CD4-positive, alpha-beta memory T cell (primary cell): ENCODE measurements around the gene NTN1. TPM values are rescaled to one million over a fixed set of nuclear protein-coding genes. Genes with fewer than 3 reads are reported as not detected.
"Not testable (repeated sequence)": the region's sequence is repeated elsewhere in the genome, so short reads cannot be mapped to it uniquely, and the experiment has no call there.

Experiments used
- CTCF ChIA-PET: fragments of 350-600 bp; sonication (Branson Sonifier 250); formaldehyde crosslinking; loops from one replicate; lab custom pipeline; 2021; ENCODE audit warnings: inconsistent platforms; ENCODE audit not compliant: partially characterized antibody; lab: Charles Lee
- POLR2A ChIA-PET: fragments of 350-600 bp; sonication (Branson Sonifier 250); formaldehyde crosslinking; loops from one replicate; lab custom pipeline; 2021; ENCODE audit not compliant: partially characterized antibody; lab: Charles Lee
- DNase-seq, 5 donors: peaks; one replicate each; pipeline versions ENCODE4 v3.0.0 to v3.0.0-alpha.2; 2020 to 2022; ENCODE audit warnings: mixed read lengths in 1 of 5
- H3K27ac ChIP-seq: one replicate; pipeline ENCODE4 v1.7.0; 2013; ENCODE audit warnings: low read depth, low read length
- H3K27me3 ChIP-seq: 2 replicates; pipeline ENCODE4 v1.7.0; 2013; ENCODE audit warnings: mild to moderate bottlenecking, low read length, moderate library complexity; ENCODE audit not compliant: insufficient read depth
- H3K36me3 ChIP-seq: 2 replicates; pipeline ENCODE4 v1.7.0; 2013; ENCODE audit warnings: mild to moderate bottlenecking, low read length, moderate library complexity; ENCODE audit not compliant: insufficient read depth
- H3K4me1 ChIP-seq: 2 replicates; pipeline ENCODE4 v1.7.0; 2013; ENCODE audit warnings: mild to moderate bottlenecking, low read length, moderate library complexity; ENCODE audit not compliant: insufficient read depth
- H3K4me3 ChIP-seq, 2 donors: one replicate each; pipeline ENCODE4 v1.7.0; 2013; ENCODE audit warnings: low read length in 2 of 2, mild to moderate bottlenecking in 1 of 2
- H3K9me3 ChIP-seq, 2 donors: one replicate each; pipeline ENCODE4 v1.7.0; 2013; ENCODE audit warnings: low read length in 2 of 2, control low read depth in 1 of 2; ENCODE audit not compliant: control insufficient read depth in 1 of 2
- H3K27ac Mint-ChIP-seq, 7 donors: one replicate each; pipeline ENCODE4 v1.8.0; 2020 to 2021; ENCODE audit warnings: mixed read lengths in 7 of 7, mild to moderate bottlenecking in 6 of 7, inconsistent platforms in 3 of 7, moderate library complexity in 3 of 7
- H3K27me3 Mint-ChIP-seq, 2 donors: one replicate each; pipeline ENCODE4 v1.8.0; 2020 to 2021; ENCODE audit warnings: mixed read lengths in 2 of 2
- H3K36me3 Mint-ChIP-seq, 2 donors: one replicate each; pipeline ENCODE4 v1.8.0; 2020 to 2021; ENCODE audit warnings: mixed read lengths in 2 of 2, inconsistent platforms in 1 of 2, mild to moderate bottlenecking in 1 of 2
- H3K4me1 Mint-ChIP-seq, 4 donors: one replicate each; pipeline ENCODE4 v1.8.0; 2020 to 2021; ENCODE audit warnings: mixed read lengths in 4 of 4, mild to moderate bottlenecking in 1 of 4
- H3K4me3 Mint-ChIP-seq, 8 donors: one replicate each; pipeline ENCODE4 v1.8.0; 2020 to 2021; ENCODE audit warnings: mixed read lengths in 8 of 8, mild to moderate bottlenecking in 7 of 8, moderate library complexity in 6 of 8, inconsistent platforms in 3 of 8
- H3K9me3 Mint-ChIP-seq, 8 donors: one replicate each; pipeline ENCODE4 v1.8.0; 2020 to 2021; ENCODE audit warnings: mixed read lengths in 8 of 8, mild to moderate bottlenecking in 5 of 8, inconsistent platforms in 3 of 8, moderate library complexity in 1 of 8
- intact Hi-C: fragments of 100-400 bp; cut with micrococcal nuclease; formaldehyde crosslinking; loops from one replicate; pipeline ENCODE4 v1.15.1; 2023
- polyA plus RNA-seq, 2 donors: library from polyadenylated mRNA; unstranded; fragments of 300-500 nt; fragmentation: Illumina TruSeq; gene quantifications; one replicate each; pipeline ENCODE4 v1.2.3, GENCODE V29; 2021
- total RNA-seq, 2 experiments: library from RNA; stranded (reverse); gene quantifications; one replicate each; pipeline ENCODE4 v1.2.3, GENCODE V29; 2021

Gene NTN1
- total and polyA plus RNA-seq, 4 experiments from 2014 or later: 0.02 TPM; not detected in 3

DNA sequence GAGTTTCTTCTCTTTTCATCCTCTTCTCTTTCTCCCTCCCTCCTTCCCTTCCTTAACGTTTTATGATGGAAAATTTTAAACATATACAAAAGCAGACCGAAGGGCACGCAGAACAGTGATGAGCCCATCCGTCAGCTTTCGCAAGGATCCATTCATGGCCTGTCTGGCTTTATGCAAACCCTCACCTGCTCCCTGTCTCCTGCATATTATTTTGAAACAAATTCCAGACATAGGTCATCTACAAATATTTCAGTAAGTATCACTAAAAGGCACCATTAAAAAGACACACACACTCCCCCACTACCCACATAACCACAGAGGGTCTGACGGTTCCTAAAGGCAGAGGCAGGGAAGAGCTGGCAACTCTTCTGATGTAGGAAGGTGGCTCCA lies 235.0 kb downstream of the NTN1 start:
- CTCF ChIA-PET: interaction anchor here (1.2 kb wide), 1 partner anchor 35 kb away, joined by 4 read pairs; no protein-coding TSS in a partner anchor

DNA sequence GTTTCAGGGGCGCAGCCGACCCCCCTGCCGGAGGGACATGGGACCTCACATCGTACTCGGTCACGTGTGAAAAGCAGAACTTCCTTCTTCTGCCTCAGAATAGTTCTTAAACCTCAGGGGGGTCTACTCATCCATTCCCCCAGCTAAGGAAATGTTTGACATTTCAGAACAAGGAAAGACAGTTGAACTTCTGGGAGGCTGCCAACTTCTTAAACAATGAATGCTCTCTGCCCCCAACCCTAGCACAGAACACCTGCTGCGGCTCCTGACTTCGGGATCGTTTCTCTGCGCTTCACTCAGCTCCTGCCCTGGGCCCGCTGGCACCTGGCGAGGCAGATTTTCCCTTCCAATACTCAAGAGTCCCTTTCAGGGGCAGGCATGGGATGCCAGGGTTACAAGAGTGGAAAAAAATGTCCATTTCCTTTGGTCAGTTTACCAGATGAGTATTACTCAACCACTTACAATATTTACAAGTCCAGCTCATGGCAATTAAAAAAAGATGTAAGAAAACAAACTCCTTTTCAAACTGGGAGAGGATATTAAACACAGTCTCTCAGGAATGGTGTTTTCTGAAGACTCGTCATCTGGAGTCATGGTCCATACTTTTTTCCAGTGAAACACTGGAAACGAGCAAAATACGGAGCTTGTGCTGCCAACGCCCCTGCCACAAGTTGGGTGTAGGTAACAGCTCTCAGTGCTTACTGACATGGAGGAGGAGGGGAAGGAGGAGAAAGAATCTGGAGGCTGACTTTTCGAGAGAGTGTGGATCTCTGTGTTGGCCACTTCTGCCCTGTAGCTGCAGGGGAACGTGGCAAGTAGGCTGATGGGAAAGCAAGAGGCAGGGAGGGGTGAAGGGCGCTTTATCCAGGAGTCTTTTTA lies 235.7 kb downstream of the NTN1 start:
- peaks cover 0 to 6% of the 10 kb centered on the region in 2 donors for H3K36me3 Mint-ChIP-seq
- H3K27me3 Mint-ChIP-seq: no peaks in the 10 kb centered on the region
- H3K27me3 ChIP-seq: no peaks in the 10 kb centered on the region
- DNase-seq: no peak
- no peaks in the 10 kb centered on the region for H3K9me3 ChIP-seq
- H3K27ac Mint-ChIP-seq: peak overlapping the region in 1 of 7 donors; percentile 51
- ChIA-PET POLR2A (no interaction called here), CTCF (interaction anchor here (0.5 to 1.2 kb wide), 2 partner anchors 34 to 298 kb away, joined by 3 to 4 read pairs; no protein-coding TSS in a partner anchor)
- no peak overlapping the region for H3K4me3 ChIP-seq
- H3K9me3 Mint-ChIP-seq: no peaks in the 10 kb centered on the region
- no peak overlapping the region for H3K4me3 Mint-ChIP-seq
- H3K4me1 Mint-ChIP-seq: peaks cover 16 to 24% (median 21%) of the 10 kb centered on the region in 4 donors
- intact Hi-C loops: no loop called here
- no peaks in the 10 kb centered on the region for H3K36me3 ChIP-seq
- no peak overlapping the region for H3K27ac ChIP-seq
- H3K4me1 ChIP-seq: peaks cover 14% of the 10 kb centered on the region

More for the DNA sequence above, 235.0 kb downstream of the NTN1 start:
- peak overlapping the region in 1 of 7 donors; percentile 12 for H3K27ac Mint-ChIP-seq
- H3K27me3 Mint-ChIP-seq: no peaks in the 10 kb centered on the region
- peaks cover 16 to 24% (median 21%) of the 10 kb centered on the region in 4 donors for H3K4me1 Mint-ChIP-seq
- no peaks in the 10 kb centered on the region for H3K9me3 Mint-ChIP-seq
- DNase-seq: no peak
- no peaks in the 10 kb centered on the region for H3K36me3 ChIP-seq
- H3K4me3 ChIP-seq: no peak overlapping the region
- intact Hi-C loops: no loop called here
- POLR2A ChIA-PET: no interaction called here
- peaks cover 0 to 6% of the 10 kb centered on the region in 2 donors for H3K36me3 Mint-ChIP-seq
- H3K27me3 ChIP-seq: no peaks in the 10 kb centered on the region
- H3K4me3 Mint-ChIP-seq: no peak overlapping the region
- no peaks in the 10 kb centered on the region for H3K9me3 ChIP-seq
- no peak overlapping the region for H3K27ac ChIP-seq
- peaks cover 14% of the 10 kb centered on the region for H3K4me1 ChIP-seq

DNA sequence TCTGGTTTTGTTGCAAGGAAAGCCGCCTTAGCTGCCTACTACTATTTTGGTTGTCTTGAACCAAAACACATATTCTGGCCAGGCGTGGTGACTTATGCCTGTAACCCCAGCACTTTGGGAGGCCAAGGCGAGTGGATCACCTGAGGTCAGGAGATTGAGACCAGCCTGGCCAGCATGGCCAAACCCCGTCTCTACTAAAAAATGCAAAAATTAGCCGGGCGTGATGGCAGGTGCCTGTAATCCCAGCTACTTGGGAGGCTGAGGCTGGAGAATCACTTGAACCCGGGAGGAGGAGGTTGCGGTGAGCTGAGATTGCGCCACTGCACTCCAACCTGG lies 236.3 kb downstream of the NTN1 start:
- H3K27ac Mint-ChIP-seq, H3K27me3 ChIP-seq, H3K27ac ChIP-seq, H3K9me3 Mint-ChIP-seq, H3K4me3 ChIP-seq, H3K36me3 ChIP-seq, DNase-seq, intact Hi-C loops, H3K36me3 Mint-ChIP-seq, H3K27me3 Mint-ChIP-seq, H3K9me3 ChIP-seq, POLR2A ChIA-PET, H3K4me3 Mint-ChIP-seq: not testable (repeated sequence)
- CTCF ChIA-PET: interaction anchor here (0.5 to 1.2 kb wide), 2 partner anchors 33 to 297 kb away, joined by 3 to 4 read pairs; no protein-coding TSS in a partner anchor
- H3K4me1 ChIP-seq: peaks cover 13% of the 10 kb centered on the region
- H3K4me1 Mint-ChIP-seq: peaks cover 15 to 21% (median 18%) of the 10 kb centered on the region in 4 donors

DNA sequence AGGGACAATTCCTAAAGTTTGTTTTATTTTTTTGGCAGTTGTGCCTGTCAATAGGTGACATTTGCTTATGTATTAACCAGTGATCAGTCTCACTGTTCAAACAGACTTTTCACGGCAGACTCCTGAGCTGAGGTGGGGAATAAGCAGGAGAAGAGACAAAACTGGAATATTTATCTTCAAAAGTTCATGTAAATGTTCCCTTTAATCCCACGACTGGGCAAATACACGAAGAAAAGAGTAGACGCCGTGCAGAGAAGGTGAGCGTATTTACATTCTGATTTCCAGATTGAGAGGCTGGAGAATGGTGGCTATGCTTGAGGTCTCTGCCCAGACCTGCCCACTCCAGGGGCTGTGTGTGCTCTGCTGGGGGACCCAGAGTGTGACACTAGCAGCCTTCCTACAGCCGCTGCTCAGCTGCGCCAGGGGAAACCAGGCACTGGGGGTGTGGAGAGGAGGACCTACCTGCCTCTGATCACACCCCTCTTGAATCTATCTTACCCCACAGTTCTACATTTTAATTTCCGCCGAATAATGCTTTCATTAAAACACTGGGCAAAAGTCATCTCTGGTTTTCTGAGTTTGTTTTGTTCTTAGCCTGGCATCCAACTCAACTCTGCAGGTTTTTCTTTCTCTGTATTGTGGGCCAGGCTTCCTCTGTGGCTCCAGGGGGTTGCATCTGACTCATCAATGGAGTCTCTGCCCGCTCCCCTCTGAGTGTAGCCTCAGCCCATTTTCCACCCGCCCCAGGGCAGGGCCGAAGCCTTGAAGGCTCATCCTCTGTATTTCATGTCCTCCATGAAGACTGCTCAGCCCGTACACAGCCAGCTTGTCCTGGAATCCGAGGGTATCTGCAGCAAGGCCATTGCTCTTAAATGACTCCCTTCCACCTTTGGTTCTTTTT lies 237.1 kb downstream of the NTN1 start:
- Mint-ChIP-seq H3K27me3 (no peaks in the 10 kb centered on the region), H3K4me3 (peak overlapping the region in 1 of 8 donors; percentile 52), H3K4me1 (peaks cover 7 to 14% (median 10%) of the 10 kb centered on the region in 4 donors), H3K27ac (no peak overlapping the region), H3K9me3 (no peaks in the 10 kb centered on the region), H3K36me3 (peaks cover 0 to 5% of the 10 kb centered on the region in 2 donors)
- Histone ChIP-seq H3K36me3 (no peaks in the 10 kb centered on the region), H3K4me1 (peaks cover 5% of the 10 kb centered on the region), H3K9me3 (no peaks in the 10 kb centered on the region), H3K27me3 (no peaks in the 10 kb centered on the region), H3K27ac (no peak overlapping the region), H3K4me3 (no peak overlapping the region)
- DNase-seq: no peak
- intact Hi-C loops: no loop called here
- CTCF ChIA-PET: no interaction called here
- POLR2A ChIA-PET: no interaction called here

DNA sequence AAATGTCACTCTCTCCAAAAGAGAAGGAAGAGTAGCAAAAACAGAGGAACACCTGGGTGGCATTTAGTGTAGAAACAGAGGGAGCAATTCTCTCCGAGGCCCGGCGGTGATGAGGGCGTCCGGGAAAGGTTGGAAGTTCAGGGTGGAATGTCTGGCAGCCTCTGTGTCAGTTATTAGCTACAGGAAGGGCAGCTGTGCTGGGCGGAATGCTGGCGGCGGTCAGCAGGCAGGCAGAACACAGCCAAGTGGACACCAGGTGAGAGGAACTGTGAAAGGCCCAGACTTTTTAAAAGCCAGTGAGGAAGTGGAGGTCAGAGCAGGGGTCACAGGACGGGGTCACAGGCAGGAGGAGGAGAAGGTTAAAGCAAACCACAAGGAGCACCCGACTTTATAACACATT lies 238.1 kb downstream of the NTN1 start:
- H3K4me3 Mint-ChIP-seq: no peak overlapping the region
- H3K36me3 Mint-ChIP-seq: peaks cover 2 to 11% of the 10 kb centered on the region in 2 donors
- ChIA-PET POLR2A (no interaction called here), CTCF (no interaction called here)
- no peaks in the 10 kb centered on the region for H3K27me3 ChIP-seq
- H3K27me3 Mint-ChIP-seq: no peaks in the 10 kb centered on the region
- H3K4me1 Mint-ChIP-seq: peaks cover 4 to 5% (median 4%) of the 10 kb centered on the region in 4 donors
- no peaks in the 10 kb centered on the region for H3K36me3 ChIP-seq
- no peaks in the 10 kb centered on the region for H3K4me1 ChIP-seq
- DNase-seq: no peak
- no peak overlapping the region for H3K4me3 ChIP-seq
- no peaks in the 10 kb centered on the region for H3K9me3 Mint-ChIP-seq
- H3K9me3 ChIP-seq: no peaks in the 10 kb centered on the region
- intact Hi-C loops: no loop called here
- H3K27ac ChIP-seq: no peak overlapping the region
- H3K27ac Mint-ChIP-seq: peak overlapping the region in 1 of 7 donors; percentile 14

DNA sequence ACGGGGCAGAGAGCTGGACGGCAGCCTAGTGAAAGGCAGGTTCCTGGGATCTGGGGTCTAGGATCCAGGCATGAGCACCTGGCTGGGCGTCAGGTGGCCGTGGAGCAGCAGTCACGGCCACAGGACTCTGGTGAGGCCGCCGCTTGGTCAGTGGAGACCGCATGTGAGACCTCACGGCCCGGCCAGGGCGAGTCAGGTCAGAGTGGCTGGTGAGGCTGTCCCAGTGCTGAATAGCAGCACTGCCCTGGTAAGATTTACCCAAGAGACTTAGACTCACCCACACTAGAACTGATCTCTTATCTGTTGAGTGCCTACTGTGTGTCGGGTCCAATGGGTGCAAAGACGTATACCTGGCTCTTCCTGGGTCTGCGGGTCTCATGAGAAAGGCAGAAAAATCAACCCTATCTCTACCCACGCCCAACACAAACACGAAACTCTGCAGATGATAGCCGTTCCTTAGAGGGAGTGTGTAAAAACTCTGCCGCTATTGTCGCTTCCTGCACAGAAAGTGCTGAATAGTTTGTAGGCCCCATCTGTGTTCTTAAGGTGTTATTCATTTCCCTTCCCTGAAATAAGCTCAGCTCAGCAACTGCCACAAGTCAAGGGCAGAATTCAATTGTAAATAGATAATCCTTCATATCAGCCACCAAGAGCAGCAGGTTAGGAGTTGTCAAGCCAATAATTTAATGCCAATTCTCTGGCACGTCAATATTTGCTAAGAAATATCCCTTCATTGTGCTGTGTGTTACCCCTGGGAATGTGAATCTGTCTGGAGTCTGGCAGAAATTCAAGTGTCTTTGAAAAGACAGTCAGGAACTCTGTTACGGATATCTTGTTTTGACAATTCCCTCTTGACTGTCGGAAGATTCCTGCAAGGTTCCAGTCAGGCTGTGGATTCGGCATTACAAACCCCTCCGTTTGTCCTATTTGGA lies 240.0 kb downstream of the NTN1 start:
- no peaks in the 10 kb centered on the region for H3K27me3 Mint-ChIP-seq
- H3K4me1 ChIP-seq: no peaks in the 10 kb centered on the region
- H3K9me3 ChIP-seq: no peaks in the 10 kb centered on the region
- peaks cover 0 to 4% (median 2%) of the 10 kb centered on the region in 4 donors for H3K4me1 Mint-ChIP-seq
- no peaks in the 10 kb centered on the region for H3K9me3 Mint-ChIP-seq
- peaks cover 2 to 24% of the 10 kb centered on the region in 2 donors for H3K36me3 Mint-ChIP-seq
- H3K4me3 ChIP-seq: no peak overlapping the region
- POLR2A ChIA-PET: no interaction called here
- no peaks in the 10 kb centered on the region for H3K36me3 ChIP-seq
- H3K27me3 ChIP-seq: no peaks in the 10 kb centered on the region
- peak overlapping the region in 1 of 7 donors; percentile 2 for H3K27ac Mint-ChIP-seq
- DNase-seq: no peak
- intact Hi-C loops: no loop called here
- H3K4me3 Mint-ChIP-seq: no peak overlapping the region
- CTCF ChIA-PET: no interaction called here
- H3K27ac ChIP-seq: no peak overlapping the region
